K562 (cell line): ENCODE results near the gene TPCN1. TPM values are rescaled to one million over a fixed set of nuclear protein-coding genes. Genes with fewer than 3 reads are reported as not detected.

Source experiments
- ATF1 ChIP-seq, 2 experiments: fragments of 450-650 bp in 1 of 2; IDR thresholded peaks; 2 replicates each; pipeline ENCODE4 v1.6.1; 2016; ENCODE audit warnings: missing compliant biosample characterization in 1 of 2, missing genetic modification characterization in 1 of 2
- GATA2 ChIP-seq: sonication (generic); formaldehyde crosslinking; IDR thresholded peaks from 2 replicates; pipeline ENCODE4 v1.4.0; 2020; ENCODE audit warnings: mild to moderate bottlenecking, missing genetic modification reagents
- RAD51 ChIP-seq: fragments of 450-650 bp; IDR thresholded peaks from 2 replicates; pipeline ENCODE4 v1.7.1; 2016; ENCODE audit warnings: low read depth, mild to moderate bottlenecking, borderline replicate concordance
- SP1 ChIP-seq: sonication (generic); formaldehyde crosslinking; IDR thresholded peaks from 2 replicates; pipeline ENCODE4 v1.8.1; 2022; ENCODE audit warnings: mild to moderate bottlenecking, missing genetic modification reagents
- TOE1 ChIP-seq, 2 experiments: fragments of 450-650 bp in 1 of 2; sonication (generic) in 1 of 2; formaldehyde crosslinking in 1 of 2; IDR thresholded peaks; 2 replicates each; pipeline versions ENCODE4 v1.7.1 to v1.8.0; 2016 to 2022; ENCODE audit warnings: borderline replicate concordance in 2 of 2, mild to moderate bottlenecking in 2 of 2, antibody characterized with exemption in 1 of 2, inconsistent platforms in 1 of 2, low read depth in 1 of 2, missing genetic modification reagents in 1 of 2, moderate library complexity in 1 of 2
- polyA plus RNA-seq, 8 experiments: library from polyadenylated mRNA; depleted of rRNA in 4 of 8; stranded (reverse) in 5 of 8; unstranded in 3 of 8; fragments of >200 nt; fragmentation: Nextera tagmentation in 2 of 8; fragmentation: Illumina TruSeq in 1 of 8; extraction: Ambion mirVana in 2 of 8; extraction: Trizol in 1 of 8; gene quantifications; 2 replicates each; pipeline versions ENCODE4 v1.2.1 to v1.2.3, GENCODE V29; 2011 to 2014; ENCODE audit warnings: inconsistent platforms in 1 of 8, missing spikeins in 1 of 8
- total RNA-seq, 7 experiments: library from RNA; depleted of rRNA in 6 of 7; stranded (reverse); fragments of >200 nt in 6 of 7; fragmentation: Illumina TruSeq in 2 of 7; extraction: Trizol in 2 of 7; gene quantifications; 2 replicates each; pipeline versions ENCODE4 v1.2.1 to v1.2.3, GENCODE V29; 2011 to 2021; ENCODE audit warnings: low replicate concordance in 1 of 7
- TF ChIP-seq, protein P1 (sequence below): fragments of 450-650 bp; formaldehyde crosslinking; IDR thresholded peaks from 2 replicates; pipeline ENCODE4 v1.4.0; 2020; ENCODE audit warnings: mild to moderate bottlenecking, moderate library complexity

Gene TPCN1
- total and polyA plus RNA-seq, 9 of the 15 experiments (the other 6 are each of a cell fraction or from before 2014, with no cell fraction given) = 0.80 to 23.8 (median 7.4) TPM

DNA sequence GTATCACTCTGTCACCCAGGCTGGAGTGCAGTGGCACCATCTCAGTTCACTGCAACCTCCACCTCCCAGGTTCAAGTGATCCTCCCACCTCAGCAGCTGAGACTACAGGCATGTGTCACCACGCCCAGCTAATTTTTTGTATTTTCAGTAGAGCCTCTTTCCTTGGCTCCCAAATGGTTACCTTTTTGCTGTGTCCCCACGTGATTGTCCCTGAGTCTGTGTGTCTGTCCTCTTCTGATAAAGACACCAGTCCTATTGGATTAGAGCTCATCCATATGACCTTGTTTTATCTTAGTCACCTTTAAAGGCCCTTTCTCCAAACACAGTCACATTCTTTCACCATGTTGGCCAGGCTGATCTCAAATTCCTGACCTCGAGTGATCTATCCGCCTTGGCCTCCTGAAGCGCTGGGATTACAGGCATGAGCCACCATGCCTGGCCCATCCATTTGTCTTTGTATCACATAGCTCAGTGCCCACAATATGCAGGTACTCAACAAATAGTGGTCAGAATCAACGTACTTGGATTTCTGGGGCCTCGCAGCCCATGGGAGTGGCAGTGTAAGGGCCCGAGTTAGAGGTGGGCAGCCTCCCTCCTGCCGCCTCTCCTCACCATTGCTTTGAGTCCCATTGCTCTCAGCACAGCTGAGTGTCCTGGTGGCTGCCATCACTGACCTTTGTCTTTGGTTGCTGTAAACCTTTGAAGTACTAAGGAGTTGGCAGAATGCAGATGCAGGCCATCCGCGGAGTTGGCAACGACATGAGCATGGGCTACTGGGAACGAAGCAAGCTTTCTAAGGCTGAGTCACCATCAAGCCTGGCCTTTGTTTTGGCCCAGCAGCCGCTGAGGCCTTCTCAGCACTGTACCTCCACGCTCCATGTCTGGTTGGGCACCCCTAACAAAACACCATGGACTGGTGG is 9.3 kb downstream of the TPCN1 start (continued):
- TF ChIP-seq, protein P1, sequence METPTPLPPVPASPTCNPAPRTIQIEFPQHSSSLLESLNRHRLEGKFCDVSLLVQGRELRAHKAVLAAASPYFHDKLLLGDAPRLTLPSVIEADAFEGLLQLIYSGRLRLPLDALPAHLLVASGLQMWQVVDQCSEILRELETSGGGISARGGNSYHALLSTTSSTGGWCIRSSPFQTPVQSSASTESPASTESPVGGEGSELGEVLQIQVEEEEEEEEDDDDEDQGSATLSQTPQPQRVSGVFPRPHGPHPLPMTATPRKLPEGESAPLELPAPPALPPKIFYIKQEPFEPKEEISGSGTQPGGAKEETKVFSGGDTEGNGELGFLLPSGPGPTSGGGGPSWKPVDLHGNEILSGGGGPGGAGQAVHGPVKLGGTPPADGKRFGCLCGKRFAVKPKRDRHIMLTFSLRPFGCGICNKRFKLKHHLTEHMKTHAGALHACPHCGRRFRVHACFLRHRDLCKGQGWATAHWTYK (CRISPR knock-in tag) = 0 out of 2 replicates have a peak, but pooled peaks have one; percentile 16
- 0 out of 2 replicates have a peak, but pooled peaks have one; percentile 13 for TF ChIP-seq GATA2 (CRISPR knock-in tag)
- TF ChIP-seq ATF1 (CRISPR knock-in tag; IDR thresholded peaks at IDR 0.05) = no peak
- TF ChIP-seq ATF1 (tag; IDR thresholded peaks at IDR 0.05) = peak; percentile 28; the same call in 1 of the 2 replicates
- TF ChIP-seq TOE1 (IDR thresholded peaks at IDR 0.05; ENCODE audit: borderline replicate concordance) = no peak
- TF ChIP-seq TOE1 (CRISPR knock-in tag; IDR thresholded peaks at IDR 0.05; ENCODE audit: borderline replicate concordance, low read depth) = no peak
- 0 out of 2 replicates have a peak, but pooled peaks have one; percentile 51 for TF ChIP-seq SP1
- peak; percentile 69 for TF ChIP-seq RAD51
